Stimulated activated CD8-positive, alpha-beta memory T cell treated with anti-CD3 and anti-CD28 coated beads, Interleukin-12 subunit alpha, Interleukin-12 subunit beta, amount 100 ng/mL, for 4 hours (primary cell): ENCODE measurements around the gene FILIP1.
"Not testable (repeated sequence)": the region's sequence is repeated elsewhere in the genome, so short reads cannot be mapped to it uniquely, and the experiment has no call there.

Experiments used
- DNase-seq: peaks from one replicate; pipeline ENCODE4 v3.0.0-alpha.2; 2020; ENCODE audit warnings: low read depth

FILIP1 gene

DNA sequence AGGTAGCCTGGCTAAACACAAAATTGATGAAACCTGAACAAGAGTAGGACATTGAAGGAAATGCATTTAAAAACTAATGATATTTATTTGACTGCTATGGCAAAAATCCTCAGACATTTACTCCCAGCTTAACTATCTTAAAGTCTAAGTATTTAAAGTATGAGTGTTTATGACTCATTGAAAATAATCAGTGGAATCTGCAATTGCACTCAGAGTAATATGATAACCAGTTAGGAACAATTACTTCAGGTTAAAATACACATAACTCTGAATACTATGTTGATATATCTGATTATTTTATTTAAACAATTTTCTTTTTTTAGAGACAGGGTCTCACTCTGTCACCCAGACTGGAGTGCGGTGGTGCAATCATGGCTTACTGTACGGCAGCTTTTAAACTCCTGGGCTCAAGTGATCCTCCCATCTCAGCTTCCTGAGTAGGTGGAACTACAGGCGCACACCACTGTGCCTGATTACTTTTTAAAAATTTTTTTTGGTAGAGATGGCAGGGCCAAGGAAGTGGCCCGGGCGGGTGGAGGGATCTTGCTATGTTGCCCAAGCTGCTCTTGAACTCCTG, 43.9 kb downstream of the FILIP1 start:
- DNase-seq, result no peak

DNA sequence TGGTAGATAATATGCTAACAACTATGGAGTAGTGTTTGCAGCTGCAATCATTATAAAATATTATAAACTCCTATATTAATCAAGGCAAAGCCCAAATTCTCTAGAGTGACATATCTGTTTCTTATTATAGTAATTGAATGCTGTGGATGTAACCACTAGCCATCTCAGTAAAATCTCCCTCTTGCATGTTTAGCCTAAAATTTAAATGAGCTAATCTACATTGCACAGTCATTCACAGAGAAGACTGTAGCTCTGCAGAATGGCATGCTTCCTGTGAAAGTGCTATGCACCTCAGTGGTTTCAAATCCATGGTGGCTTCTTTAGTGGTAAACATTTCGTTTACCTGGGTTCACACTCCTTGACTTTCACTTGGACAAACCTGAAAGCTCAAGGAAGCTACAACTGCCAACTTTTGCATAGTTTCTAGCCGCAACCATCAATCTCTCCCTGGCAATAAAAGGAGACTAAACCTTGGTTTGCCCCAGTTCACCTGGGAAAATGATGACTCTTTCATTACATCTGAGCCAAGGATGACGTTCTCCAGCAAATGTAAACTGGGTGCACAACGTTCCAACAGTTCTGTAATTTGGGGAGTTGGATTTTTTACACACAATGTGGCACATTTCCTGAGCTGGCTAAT, 47.2 kb downstream of the FILIP1 start:
- no peak for DNase-seq

DNA sequence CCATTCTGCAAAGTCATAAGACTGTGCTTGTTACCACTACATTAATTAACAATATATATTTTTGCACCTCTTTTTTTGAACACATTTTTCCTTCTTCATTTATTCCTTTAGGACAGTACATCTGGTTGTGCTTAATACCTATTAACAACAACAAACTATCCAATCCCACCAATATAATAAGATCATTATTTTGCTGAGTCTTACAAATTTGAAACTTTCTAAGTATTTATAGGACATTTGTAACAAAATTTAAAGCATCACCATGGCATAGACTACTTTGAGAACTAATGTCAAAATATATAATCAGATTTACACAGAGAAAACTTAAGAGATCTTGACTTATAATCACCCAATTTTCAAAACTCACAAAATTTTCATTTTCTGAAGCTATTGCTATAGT, 47.9 kb downstream of the FILIP1 start:
- no peak for DNase-seq

DNA sequence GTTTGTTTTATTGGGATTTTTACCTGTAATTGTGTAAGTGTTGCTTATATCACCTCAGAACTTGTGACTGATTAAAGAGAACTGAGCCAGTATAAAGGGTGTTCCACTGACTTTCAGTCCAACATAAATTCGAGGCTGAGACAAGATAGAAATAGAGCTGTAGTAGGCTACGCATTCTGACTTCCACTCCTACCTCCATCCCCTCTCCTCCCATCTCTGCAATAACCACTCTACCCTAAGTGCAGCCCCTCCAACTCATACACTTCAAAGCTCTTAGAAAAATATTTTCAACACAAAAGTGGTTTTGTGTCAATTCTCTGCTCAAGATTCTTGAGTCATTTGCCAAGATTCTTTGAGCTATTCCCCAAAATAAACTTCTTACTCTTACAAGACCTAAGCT, 48.7 kb downstream of the FILIP1 start:
- DNase-seq, result no peak

DNA sequence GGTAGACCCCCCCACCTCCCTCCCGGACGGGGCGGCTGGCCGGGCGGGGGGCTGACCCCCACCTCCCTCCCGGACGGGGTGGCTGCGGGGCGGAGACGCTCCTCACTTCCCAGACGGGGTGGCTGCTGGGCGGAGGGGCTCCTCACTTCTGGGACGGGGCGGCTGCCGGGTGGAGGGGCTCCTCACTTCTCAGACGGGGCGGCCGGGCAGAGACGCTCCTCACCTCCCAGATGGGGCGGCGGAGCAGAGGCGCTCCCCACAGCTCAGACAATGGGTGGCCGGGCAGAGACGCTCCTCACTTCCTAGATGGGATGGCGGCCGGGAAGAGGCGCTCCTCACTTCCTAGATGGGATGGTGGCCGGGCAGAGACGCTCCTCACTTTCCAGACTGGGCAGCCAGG, 51.7 kb downstream of the FILIP1 start:
- DNase-seq, result not testable (repeated sequence)

DNA sequence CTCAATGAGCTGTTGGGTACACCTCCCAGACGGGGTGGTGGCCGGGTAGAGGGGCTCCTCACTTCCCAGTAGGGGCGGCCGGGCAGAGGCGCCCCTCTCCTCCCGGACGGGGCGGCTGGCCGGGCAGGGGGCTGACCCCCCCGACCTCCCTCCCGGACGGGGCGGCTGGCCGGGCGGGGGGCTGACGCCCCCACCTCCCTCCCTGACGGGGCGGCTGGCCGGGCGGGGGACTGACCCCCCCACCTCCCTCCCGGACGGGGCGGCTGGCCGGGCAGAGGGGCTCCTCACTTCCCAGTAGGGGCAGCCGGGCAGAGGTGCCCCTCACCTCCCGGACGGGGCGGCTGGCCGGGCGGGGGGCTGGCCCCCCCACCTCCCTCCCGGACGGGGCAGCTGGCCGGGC, 52.1 kb downstream of the FILIP1 start:
- not testable (repeated sequence) for DNase-seq

DNA sequence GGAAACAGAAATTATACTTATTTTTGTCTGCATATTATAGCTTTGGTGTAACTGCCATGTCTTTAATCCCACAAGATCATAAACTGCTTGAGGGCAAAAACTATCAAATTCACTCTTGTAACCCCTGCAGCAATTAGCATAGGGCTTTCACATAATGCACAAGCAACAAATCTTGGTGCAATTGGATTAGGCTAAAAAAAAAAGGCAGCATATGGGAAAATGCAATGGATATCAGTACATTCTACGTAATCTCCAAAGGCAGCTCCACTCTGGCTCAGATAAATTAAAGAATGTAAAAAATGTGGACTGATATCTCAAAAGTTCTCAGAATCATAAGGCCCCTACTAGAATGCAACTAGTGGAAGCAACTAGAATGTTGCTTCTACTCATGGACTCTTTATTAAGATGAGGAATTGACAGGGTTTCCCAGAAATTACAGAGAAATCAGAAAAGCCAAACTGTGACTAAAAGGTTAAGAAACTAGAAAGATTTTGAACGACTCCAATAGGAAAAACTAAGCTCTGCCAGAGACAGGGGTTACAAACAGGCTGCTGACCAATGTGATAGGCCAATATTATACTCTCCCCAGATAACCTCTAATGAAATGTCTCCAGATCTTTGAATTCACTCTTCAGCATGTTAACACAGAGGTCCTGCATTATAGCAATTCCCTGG, 55.0 kb downstream of the FILIP1 start:
- no peak for DNase-seq

DNA sequence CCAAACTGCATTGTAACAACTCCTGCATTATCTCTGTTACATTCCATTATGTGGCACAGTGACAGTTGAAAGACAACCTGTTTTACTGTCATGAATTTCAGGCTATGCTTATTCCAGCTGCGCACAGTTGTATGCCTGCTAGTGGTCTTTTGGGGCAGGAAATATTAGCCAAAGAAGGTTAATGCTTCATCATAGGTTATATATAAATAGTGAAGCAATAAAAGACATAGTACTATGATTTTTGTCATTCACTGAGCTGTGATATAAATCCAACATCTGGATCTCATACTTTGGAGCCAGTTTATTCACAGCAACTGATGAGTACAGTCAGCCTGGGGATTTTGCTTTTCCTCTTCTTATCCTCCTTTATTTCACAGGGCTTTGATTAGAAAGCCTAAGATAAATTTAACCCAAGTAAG, 55.6 kb downstream of the FILIP1 start:
- DNase-seq, result no peak

DNA sequence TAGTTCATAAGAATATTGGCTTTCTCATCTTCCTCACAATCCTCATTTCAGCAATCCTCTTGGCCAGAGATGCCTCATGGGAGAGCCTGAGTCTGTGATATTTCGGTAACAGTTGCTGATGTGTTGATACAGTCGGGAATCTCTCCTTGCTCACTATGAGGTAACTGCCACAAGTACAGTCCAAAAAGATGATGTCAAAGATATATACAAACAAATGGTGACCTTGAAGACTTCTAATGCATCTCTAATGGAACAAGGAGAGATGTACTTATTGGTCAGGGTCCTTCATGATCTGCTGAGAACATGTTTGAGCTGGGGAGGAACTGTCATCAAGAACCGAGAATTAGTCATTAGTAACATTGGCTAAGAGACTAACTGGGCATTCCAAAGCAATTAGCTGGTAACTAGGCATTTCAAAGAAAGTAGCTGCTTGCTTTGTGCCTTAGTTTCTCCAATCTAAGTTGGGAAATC, 56.1 kb downstream of the FILIP1 start:
- no peak for DNase-seq

DNA sequence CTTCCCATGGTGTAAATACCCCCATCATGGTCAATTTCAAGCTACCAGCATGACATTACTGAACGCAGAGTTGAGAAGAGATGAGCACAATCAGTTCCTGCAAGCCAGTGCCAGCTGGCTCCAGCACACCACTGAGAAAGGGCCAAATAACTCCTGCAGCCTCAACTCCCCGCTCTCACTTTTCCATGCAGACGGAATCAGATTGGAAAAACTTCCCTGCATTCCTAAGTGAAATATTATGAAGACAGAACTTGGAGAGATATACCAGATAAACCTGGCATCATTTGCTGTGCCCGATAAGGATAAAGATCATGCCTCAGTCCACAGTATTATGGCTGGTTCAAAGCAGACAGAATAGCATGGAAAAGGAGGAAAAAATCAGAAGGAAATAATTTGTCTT, 56.7 kb downstream of the FILIP1 start:
- no peak for DNase-seq

DNA sequence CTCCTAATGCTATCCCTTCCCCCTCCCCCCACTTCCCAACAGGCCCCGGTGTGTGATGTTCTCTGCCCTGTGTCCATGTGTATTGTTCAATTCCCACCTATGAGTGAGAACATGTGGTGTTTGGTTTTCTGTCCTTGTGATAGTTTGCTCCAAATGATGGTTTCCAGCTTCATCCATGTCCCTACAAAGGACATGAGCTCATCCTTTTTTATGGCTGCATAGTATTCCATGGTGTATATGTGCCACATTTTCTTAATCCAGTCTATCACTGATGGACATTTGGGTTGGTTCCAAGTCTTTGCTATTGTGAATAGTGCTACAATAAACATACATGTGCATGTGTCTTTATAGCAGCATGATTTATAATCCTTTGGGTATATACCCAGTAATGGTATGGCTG, 60.8 kb downstream of the FILIP1 start:
- DNase-seq, result not testable (repeated sequence)

DNA sequence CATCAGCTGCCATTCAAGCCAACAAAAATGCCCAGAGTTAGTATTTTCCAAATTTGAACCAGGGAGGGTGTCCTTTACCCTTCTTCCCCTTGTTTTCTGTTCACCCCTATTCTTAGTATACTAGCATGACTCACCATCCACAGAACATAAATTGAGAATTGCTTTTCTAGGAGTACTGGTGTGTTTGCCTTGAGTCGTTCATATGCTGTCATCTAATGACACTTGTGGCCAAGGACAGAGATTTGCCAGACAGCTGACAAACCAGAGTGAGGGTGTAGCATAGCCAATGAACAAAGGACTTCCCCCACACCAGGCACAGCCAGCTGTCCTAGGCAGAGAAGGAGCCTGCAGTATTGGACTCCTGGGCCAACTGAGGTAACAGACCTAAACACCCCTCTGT, 62.2 kb downstream of the FILIP1 start:
- DNase-seq, result no peak

DNA sequence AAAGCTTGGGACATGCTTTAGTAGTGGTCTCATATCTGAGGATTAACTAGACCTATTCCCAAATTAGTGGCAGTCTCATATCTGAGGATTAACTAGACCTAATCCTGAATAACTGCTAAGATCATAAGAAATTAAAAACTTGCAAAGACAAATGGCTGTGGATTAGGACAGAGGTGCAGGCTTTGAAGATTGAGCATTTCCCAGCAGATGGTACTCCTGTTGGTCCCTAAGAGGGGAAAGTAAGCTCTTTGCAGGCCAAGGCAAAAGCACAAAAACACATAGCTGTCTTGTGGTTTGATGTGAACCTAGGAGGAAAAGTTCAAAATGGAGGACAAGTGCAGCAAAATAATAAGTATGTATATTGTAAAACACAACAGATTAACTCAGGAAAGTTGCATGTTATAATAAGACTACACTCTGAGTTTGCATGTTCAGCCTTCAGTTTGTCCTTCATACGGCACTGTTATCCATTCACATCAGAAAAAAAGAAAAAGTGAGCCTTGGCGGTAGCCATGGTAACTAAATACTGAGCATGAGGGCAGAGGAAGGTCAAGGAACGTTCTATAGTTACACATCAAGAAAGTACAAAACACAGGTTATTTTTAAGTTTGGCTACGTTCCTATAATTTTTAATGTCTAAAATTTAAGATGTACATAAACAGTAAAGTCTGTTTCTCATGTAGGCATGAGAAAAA, 62.8 kb downstream of the FILIP1 start:
- no peak for DNase-seq

DNA sequence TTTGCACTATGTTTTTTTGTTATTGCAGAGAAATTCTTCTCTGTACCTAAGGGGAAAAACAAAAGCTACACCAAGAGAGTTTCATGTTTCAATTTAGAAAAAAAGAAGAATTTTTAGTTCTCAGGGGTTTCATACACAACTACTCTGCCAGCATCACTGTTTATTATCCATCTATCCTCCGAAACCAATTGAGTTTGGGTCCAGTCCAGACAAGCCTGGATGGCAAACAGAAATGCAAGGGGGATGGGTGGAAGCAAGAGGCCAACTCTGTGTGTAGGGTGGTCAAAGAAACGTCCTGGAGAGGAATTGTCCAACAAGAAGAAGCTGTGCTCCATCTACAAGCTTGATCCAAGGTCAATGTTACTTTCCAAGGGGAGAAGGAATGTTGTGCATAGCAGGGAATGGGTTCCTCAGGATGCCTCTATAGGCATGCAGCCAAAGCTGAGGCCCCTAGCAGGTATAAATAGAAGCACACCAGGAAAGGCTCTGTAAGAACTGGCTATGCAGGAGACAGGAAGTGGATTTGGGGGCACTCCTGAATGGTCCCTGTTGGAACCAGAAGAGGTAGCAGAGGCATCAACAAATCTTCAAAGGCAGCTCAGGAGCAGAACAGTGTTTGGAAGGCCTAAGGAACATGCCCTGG, 64.4 kb downstream of the FILIP1 start:
- DNase-seq, result no peak

DNA sequence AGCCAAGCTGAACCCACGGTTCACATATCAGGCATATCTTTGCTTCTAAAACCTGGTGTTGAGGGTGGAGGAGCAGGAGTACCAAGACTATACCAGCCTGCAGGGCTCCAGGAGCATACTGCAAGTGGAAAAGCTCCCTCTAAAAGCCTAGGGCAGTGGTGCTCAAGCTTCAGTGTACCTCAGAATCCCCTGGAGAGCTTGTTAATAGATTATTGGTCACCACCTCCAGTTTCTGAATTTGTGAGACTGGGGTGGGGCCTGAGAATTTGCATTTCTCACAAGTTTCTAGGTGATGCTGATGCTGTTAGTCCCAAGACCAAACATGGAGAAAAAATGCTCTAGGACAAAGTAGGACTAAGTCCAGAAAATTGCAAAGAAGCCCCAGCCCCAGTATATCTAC, 65.4 kb downstream of the FILIP1 start:
- DNase-seq, result no peak

DNA sequence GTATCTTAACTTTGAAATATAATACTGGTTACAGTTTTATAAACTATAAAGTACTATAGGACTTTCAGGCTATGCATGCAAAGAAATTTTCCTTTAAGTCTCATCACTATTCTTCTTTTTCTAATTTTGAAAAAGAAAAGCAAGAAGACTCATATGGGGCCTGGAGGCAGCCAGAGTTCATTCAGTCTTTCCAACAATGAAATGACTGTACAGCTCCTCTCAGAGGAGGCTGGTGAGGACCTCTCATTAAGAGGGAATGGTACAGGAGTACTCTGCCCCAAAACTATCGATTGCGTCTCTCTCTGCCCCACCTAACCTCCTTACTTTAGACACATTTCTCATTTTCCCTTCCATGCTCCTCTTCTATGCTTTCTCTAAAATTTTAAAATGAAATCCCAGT, 66.3 kb downstream of the FILIP1 start:
- DNase-seq, result no peak

DNA sequence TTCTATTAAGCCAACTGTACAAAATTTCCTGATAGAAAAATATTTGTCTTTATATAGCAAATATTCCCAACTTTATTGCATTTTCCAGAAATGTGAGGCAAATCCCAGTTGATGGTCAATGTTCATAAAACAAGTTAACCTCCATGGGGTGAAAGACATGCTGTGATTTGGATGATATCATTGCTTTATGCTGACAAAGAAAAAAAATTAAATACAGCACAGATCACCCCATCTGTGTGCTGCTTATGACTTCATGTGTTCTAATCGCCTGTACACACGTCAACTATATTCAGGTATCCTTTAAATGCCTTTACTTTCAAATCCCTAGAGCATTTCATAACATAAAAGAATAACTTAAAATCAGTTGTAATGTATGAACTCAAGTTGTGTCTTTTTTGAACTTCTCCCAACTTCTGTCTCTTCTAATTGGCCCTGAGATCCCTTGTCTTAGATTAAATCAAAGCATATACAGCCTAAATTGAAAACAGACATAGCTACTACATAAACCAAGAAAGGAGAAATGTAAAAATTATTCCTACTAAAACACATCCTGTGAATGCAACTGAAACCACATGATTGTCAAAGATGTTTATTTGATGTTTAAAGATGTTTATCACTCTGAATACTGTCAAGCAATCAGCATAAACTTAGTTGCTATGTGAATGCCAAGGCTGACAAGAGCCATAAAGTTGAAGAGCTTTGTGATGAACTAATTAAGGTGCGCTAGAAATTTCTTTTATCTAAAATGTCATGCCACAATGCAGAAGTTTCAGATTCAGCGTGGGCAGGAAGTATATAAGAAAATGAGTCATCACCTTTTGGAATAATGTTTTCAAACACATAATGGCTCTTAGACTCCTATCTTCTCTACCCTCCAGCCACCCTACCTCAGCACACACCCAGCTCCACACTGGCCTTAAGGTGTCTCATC, 68.7 kb downstream of the FILIP1 start:
- no peak for DNase-seq

DNA sequence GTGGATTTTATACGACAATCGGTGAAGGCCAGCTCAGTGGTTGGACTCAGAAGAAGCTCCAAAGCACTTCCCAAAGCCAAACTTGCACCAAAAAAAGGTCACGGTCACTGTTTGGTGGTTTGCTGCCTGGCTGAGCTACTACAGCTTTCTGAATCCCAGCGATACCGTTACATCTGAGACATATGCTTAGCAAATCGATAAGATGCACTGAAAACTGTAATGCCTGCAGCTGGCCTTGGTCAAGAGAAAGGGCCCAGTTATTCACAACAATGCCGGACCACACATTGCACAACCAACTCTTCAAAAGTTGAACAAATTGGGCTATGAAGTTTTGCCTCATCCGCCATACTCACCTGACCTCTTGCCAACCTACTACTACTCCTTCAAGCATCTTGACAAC, 70.2 kb downstream of the FILIP1 start:
- no peak for DNase-seq

DNA sequence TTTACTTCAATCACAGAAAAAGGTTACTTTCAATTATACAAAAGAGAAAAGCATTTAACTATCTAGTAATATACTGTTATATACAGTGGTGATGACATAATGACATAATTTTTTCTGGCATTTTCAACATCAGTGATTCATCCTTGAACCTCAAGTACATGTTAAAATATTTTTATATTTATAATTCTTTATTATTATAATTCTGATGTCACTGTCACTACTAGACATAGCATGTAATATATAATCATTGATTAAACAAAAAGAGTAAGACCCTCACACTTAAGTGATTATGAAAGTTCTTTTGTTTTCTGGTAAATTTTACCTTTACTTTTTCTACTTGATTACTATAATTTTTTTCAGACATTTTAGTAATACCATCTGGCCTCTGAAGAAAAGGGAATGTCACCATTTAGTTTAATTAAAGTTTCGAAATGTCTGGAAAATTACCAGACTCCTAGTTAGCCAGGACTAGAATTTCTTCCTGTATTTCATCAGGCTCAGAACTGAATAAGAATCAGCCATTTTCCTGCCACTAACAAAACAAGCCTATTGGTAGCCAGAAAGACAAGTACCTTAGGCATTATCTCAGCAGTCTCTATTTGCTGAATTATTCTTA, 71.5 kb downstream of the FILIP1 start:
- no peak for DNase-seq

DNA sequence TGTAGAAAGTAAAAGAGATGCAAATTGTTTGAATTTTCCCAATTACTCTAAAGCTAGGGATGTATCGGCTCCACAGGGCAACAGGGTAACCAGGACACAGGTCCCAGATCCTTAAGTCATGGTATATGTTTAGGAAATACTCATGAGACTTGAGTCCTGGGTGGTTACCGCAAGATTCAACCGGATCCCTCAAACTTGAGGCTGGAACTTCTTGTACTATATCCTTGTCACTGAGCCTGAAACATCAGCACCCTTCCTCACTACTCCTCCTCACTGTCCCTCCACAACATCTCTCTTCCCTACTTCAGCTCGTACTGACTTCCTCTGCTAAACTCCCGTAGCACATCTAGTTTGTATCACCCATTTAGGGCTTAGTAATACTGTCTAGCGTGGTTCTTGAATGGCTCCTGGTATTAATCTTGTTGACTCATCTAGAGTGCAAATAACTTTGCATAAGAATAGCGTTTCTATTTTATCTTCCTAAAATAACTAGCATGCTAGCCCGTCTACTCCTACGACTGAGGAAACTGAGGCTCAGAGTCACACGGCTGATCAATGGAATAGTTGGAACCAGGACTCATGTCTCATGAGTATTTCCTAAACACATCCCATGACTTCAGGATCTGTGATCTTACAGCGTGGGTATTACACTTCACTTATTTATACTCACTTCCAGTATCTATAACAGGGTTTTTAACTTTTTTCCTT, 72.1 kb downstream of the FILIP1 start:
- DNase-seq, result no peak
